Hepatocyte (in vitro differentiated cells): ENCODE measurements around the gene YWHAQ. TPM values are rescaled to one million over a fixed set of nuclear protein-coding genes. Genes with fewer than 3 reads are reported as not detected.

Source experiments
- DNase-seq: peaks from one replicate; pipeline ENCODE4 v3.0.0-alpha.2; 2016; ENCODE audit warnings: low spot score
- H2AFZ ChIP-seq: fragments of 200-600 bp; sonication (generic); 2 replicates; pipeline ENCODE4 v1.6.0; 2016; ENCODE audit warnings: antibody characterized with exemption, mild to moderate bottlenecking
- H3K27ac ChIP-seq: fragments of 200-600 bp; sonication (generic); 2 replicates; pipeline ENCODE4 v1.5.1; 2016; ENCODE audit warnings: mild to moderate bottlenecking
- H3K27me3 ChIP-seq: fragments of 200-600 bp; sonication (generic); 2 replicates; pipeline ENCODE4 v1.6.1; 2016
- H3K36me3 ChIP-seq: fragments of 200-600 bp; sonication (generic); replicated peaks from 2 replicates; pipeline ENCODE4 v1.5.1; 2016; ENCODE audit warnings: low read depth; ENCODE audit not compliant: insufficient read depth
- H3K4me1 ChIP-seq: fragments of 200-600 bp; sonication (generic); 2 replicates; pipeline ENCODE4 v1.5.1; 2016; ENCODE audit warnings: mild to moderate bottlenecking, moderate library complexity; ENCODE audit not compliant: insufficient read depth
- H3K4me2 ChIP-seq: fragments of 200-600 bp; sonication (generic); 2 replicates; pipeline ENCODE4 v1.6.0; 2016
- H3K4me3 ChIP-seq: fragments of 200-600 bp; sonication (generic); 2 replicates; pipeline ENCODE4 v1.5.1; 2016; ENCODE audit warnings: mild to moderate bottlenecking
- H3K79me2 ChIP-seq: fragments of 200-600 bp; sonication (generic); 2 replicates; pipeline ENCODE4 v1.6.0; 2017; ENCODE audit warnings: mild to moderate bottlenecking
- H3K9me2 ChIP-seq: fragments of 200-600 bp; sonication (generic); replicated peaks from 2 replicates; pipeline ENCODE4 v1.6.0; 2017; ENCODE audit warnings: mild to moderate bottlenecking; ENCODE audit not compliant: insufficient read depth
- H3K9me3 ChIP-seq: fragments of 200-600 bp; sonication (generic); 2 replicates; pipeline ENCODE4 v1.5.1; 2016; ENCODE audit warnings: low read depth, mild to moderate bottlenecking
- H4K20me1 ChIP-seq: fragments of 200-600 bp; sonication (generic); 2 replicates; pipeline ENCODE4 v1.6.0; 2016; ENCODE audit warnings: mild to moderate bottlenecking; ENCODE audit not compliant: insufficient read depth, poor library complexity, severe bottlenecking
- EZH2 ChIP-seq: fragments of 200-600 bp; sonication (generic); IDR thresholded peaks from 2 replicates; pipeline ENCODE4 v1.6.1; 2016; ENCODE audit warnings: antibody characterized with exemption, mild to moderate bottlenecking, borderline replicate concordance
- EZH2phosphoT487 ChIP-seq: fragments of 200-600 bp; sonication (generic); IDR thresholded peaks from one replicate; pipeline ENCODE4 v1.6.1; 2018; ENCODE audit warnings: antibody characterized with exemption, mild to moderate bottlenecking, low read depth, moderate library complexity; ENCODE audit not compliant: unreplicated experiment, severe bottlenecking
- whole genome bisulfite sequencing: methylation state at CpG from one replicate; pipeline ENCODE4 v1.1.6; 2016; ENCODE audit warnings: low lambda C conversion rate; ENCODE audit errors: missing lambda C conversion rate; 5-methylcytosine and 5-hydroxymethylcytosine counted together
- polyA plus RNA-seq: library from polyadenylated mRNA; unstranded; fragments of >200 nt; fragmentation: Nextera tagmentation; extraction: Ambion mirVana; gene quantifications from 2 replicates; pipeline ENCODE4 v1.2.1, GENCODE V29; 2016
- total RNA-seq: library from RNA; depleted of rRNA; stranded (reverse); fragments of >200 nt; gene quantifications from 2 replicates; pipeline ENCODE4 v1.2.3, GENCODE V29; 2014
- TF ChIP-seq, protein P1 (sequence below): fragments of 200-600 bp; sonication (generic); IDR thresholded peaks from 2 replicates; pipeline ENCODE4 v1.5.1; 2016; ENCODE audit warnings: antibody characterized with exemption, mild to moderate bottlenecking; ENCODE audit not compliant: poor library complexity

YWHAQ gene
- total and polyA plus RNA-seq, 2 experiments from 2014 or later: 327 to 361 TPM

DNA sequence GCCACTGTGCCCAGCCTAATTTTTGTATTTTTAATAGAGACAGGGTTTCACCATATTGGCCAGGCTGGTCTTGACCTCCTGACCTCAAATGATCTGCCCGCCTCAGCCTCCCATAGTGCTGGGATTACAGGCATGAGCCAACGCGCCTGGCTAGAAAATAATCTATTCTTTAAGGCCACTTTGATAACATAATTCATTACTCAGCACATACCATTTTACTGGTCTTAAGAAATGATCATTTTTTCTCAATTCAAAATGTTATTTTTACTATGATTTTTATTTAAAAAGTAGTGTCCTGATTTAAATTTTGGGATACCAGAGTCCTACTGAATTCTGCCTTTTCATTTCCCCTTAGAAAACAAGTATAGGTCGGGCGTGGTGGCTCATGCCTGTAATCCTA lies 48.2 kb downstream of the YWHAQ start:
- H3K4me3 ChIP-seq: no peak overlapping the region
- H3K4me2 ChIP-seq: no peak overlapping the region
- H4K20me1 ChIP-seq: peaks cover 11% of the 10 kb centered on the region
- DNase-seq: no peak
- H2AFZ ChIP-seq: no peak overlapping the region
- H3K4me1 ChIP-seq: no peaks in the 10 kb centered on the region
- H3K9me3 ChIP-seq: no peaks in the 10 kb centered on the region
- peaks cover 15% of the 10 kb centered on the region for H3K36me3 ChIP-seq
- no peaks in the 10 kb centered on the region for H3K9me2 ChIP-seq
- 94% methylated on average over 5 of the region's 5 CpGs for WGBS
- TF ChIP-seq EZH2: no peak
- no peak for TF ChIP-seq EZH2phosphoT487
- TF ChIP-seq, protein P1, sequence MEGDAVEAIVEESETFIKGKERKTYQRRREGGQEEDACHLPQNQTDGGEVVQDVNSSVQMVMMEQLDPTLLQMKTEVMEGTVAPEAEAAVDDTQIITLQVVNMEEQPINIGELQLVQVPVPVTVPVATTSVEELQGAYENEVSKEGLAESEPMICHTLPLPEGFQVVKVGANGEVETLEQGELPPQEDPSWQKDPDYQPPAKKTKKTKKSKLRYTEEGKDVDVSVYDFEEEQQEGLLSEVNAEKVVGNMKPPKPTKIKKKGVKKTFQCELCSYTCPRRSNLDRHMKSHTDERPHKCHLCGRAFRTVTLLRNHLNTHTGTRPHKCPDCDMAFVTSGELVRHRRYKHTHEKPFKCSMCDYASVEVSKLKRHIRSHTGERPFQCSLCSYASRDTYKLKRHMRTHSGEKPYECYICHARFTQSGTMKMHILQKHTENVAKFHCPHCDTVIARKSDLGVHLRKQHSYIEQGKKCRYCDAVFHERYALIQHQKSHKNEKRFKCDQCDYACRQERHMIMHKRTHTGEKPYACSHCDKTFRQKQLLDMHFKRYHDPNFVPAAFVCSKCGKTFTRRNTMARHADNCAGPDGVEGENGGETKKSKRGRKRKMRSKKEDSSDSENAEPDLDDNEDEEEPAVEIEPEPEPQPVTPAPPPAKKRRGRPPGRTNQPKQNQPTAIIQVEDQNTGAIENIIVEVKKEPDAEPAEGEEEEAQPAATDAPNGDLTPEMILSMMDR: no peak
- peaks cover 14% of the 10 kb centered on the region for H3K79me2 ChIP-seq
- H3K27ac ChIP-seq: no peak overlapping the region
- no peaks in the 10 kb centered on the region for H3K27me3 ChIP-seq

DNA sequence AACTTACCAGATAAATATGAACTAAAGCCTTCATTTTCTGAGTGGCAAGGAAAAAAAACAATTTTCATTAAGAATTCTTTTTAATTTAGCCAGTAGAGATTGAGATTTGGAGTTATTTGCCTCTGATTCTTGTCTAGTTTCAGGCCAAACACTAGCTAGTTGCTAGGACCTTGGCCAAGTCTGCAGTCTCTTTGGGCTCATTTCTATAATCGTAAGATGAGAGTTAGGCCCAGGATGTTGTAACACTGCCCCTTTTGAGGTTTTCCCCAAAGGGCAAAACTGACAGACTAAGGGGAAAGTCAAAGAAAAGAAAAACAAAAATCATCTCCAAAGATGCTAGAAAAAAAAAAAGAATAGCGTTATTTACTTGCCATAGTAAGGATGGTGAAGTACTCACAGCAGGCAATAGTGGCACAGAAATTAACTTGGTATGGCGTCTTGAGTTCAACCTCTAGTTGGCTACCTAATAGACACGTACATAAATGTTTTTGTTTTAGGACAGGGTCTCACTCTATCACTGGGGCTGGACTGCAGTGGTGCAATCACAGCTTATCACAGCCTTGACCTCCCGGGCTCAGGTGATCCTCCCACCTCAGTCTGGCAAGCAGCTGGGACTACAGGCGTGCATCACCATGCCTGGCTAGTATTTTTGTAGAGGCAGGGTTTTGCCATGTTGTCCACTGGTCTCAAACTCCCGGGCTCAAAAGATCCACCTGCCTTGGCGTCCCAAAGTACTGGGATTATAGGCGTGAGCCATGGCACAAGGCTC lies 52.1 kb downstream of the YWHAQ start:
- Histone ChIP-seq H3K36me3 (no peaks in the 10 kb centered on the region), H3K9me2 (no peaks in the 10 kb centered on the region), H3K79me2 (no peaks in the 10 kb centered on the region), H3K4me3 (no peak overlapping the region), H3K9me3 (no peaks in the 10 kb centered on the region), H3K27me3 (no peaks in the 10 kb centered on the region), H3K4me1 (no peaks in the 10 kb centered on the region), H4K20me1 (no peaks in the 10 kb centered on the region), H3K27ac (no peak overlapping the region), H3K4me2 (no peak overlapping the region), H2AFZ (no peak overlapping the region)
- 85% methylated on average over 9 of the region's 9 CpGs for WGBS
- no peak for TF ChIP-seq EZH2phosphoT487
- TF ChIP-seq, protein P1: no peak
- TF ChIP-seq EZH2: no peak
- no peak for DNase-seq

GRCh38 chr2:9574331-9574730 lies 56.5 kb downstream of the YWHAQ start:
- Histone ChIP-seq H3K9me3 (no peaks in the 10 kb centered on the region), H3K36me3 (no peaks in the 10 kb centered on the region), H3K4me2 (peak overlapping the region; percentile 35), H2AFZ (no peak overlapping the region), H3K4me1 (no peaks in the 10 kb centered on the region), H3K27me3 (no peaks in the 10 kb centered on the region), H3K27ac (peak overlapping the region; percentile 70), H3K4me3 (no peak overlapping the region), H3K79me2 (no peaks in the 10 kb centered on the region), H4K20me1 (no peaks in the 10 kb centered on the region), H3K9me2 (no peaks in the 10 kb centered on the region)
- DNase-seq: no peak
- no peak for TF ChIP-seq EZH2phosphoT487
- TF ChIP-seq, protein P1: no peak
- TF ChIP-seq EZH2: no peak
- 61% methylated on average over 2 of the region's 2 CpGs for WGBS
